Cardiac muscle cell (in vitro differentiated cells and primary cell): Measurements from ENCODE around the gene ZMYM1. TPM values are rescaled to one million over a fixed set of nuclear protein-coding genes. Genes with fewer than 3 reads are reported as not detected.

Experiments used
- DNase-seq, 2 donors: peaks; one replicate each; pipeline versions ENCODE4 v3.0.0 to v3.0.0-alpha.2; 2010 to 2017; ENCODE audit warnings: low read depth in 1 of 2, low spot score in 1 of 2
- H3K27ac ChIP-seq: fragments of 200-600 bp; sonication (generic); 2 replicates; pipeline ENCODE4 v1.5.1; 2016
- H3K27me3 ChIP-seq: fragments of 200-600 bp; sonication (generic); 2 replicates; pipeline ENCODE4 v1.6.0; 2016; ENCODE audit warnings: control low read depth
- H3K36me3 ChIP-seq: fragments of 200-600 bp; sonication (generic); 2 replicates; pipeline ENCODE4 v1.5.1; 2016; ENCODE audit warnings: control low read depth
- H3K4me1 ChIP-seq: fragments of 200-600 bp; sonication (generic); 2 replicates; pipeline ENCODE4 v1.8.1; 2017; ENCODE audit warnings: low read depth, mild to moderate bottlenecking, mixed run types
- H3K4me3 ChIP-seq: fragments of 200-600 bp; sonication (generic); 2 replicates; pipeline ENCODE4 v1.5.1; 2016; ENCODE audit warnings: mild to moderate bottlenecking
- H3K9me3 ChIP-seq: fragments of 200-600 bp; sonication (generic); 2 replicates; pipeline ENCODE4 v1.5.1; 2017; ENCODE audit warnings: low read depth, mild to moderate bottlenecking, control low read depth
- polyA plus RNA-seq: library from polyadenylated mRNA; unstranded; fragments of >200 nt; fragmentation: Nextera tagmentation; extraction: Ambion mirVana; gene quantifications from 2 replicates; pipeline ENCODE4 v1.2.1, GENCODE V29; 2016
- total RNA-seq: library from RNA; depleted of rRNA; stranded (reverse); fragments of >200 nt; gene quantifications from 2 replicates; pipeline ENCODE4 v1.2.3, GENCODE V29; 2016
- TF ChIP-seq, protein P1 (sequence below): IDR thresholded peaks from 2 replicates; pipeline ENCODE4 v1.5.1; 2012; ENCODE audit warnings: low read depth, mild to moderate bottlenecking, low read length

The ZMYM1 gene
- total and polyA plus RNA-seq, 2 experiments from 2014 or later, result 7.5 to 12.2 TPM

DNA sequence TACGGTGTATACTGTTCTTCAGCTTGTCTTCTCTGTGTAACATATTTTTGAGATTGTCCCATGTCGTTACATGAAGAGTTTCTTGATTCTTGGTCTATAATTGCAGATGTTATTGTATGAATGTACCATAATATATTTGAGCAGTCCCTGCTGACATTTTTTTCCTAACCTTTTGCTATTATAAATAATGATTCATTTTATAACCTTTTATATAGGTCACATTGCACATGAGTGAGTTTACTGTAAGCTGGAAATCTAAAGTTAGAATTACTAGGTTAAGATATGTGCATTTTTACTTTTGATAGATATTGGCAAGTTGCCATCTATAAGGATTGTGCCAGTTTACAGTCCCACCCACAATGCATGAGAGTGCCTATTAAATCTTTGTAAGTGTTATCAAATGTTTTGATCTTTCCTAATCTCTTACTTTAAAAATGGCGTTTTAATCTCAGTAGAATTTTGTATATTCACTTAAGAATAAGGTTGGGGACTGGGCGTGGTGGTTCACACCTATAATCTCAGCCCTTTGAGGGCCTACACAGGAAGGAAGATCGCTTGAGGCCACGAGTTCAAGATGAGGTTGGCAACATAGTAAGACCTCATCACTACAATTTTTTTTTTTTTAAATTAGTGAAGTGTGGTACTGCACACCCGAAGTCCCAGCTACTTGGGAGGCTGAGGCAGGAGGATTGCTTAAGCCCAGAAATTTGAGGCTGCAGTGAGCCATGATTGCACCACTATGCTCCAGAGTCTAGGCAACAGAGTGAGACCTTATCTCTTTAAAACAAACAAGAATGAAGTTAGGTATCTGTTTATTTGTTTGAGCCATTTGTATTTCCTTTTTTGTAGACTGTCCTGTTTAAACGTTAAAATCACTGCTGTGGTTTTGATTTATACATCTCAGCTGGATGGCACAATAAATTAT lies 36.5 kb downstream of the ZMYM1 start:
- Histone ChIP-seq H3K27me3 (no peaks in the 10 kb centered on the region), H3K9me3 (no peaks in the 10 kb centered on the region), H3K4me1 (no peaks in the 10 kb centered on the region), H3K4me3 (no peak overlapping the region), H3K27ac (no peak overlapping the region), H3K36me3 (peaks cover 33% of the 10 kb centered on the region)
- DNase-seq, result no peak
- TF ChIP-seq, protein P1, sequence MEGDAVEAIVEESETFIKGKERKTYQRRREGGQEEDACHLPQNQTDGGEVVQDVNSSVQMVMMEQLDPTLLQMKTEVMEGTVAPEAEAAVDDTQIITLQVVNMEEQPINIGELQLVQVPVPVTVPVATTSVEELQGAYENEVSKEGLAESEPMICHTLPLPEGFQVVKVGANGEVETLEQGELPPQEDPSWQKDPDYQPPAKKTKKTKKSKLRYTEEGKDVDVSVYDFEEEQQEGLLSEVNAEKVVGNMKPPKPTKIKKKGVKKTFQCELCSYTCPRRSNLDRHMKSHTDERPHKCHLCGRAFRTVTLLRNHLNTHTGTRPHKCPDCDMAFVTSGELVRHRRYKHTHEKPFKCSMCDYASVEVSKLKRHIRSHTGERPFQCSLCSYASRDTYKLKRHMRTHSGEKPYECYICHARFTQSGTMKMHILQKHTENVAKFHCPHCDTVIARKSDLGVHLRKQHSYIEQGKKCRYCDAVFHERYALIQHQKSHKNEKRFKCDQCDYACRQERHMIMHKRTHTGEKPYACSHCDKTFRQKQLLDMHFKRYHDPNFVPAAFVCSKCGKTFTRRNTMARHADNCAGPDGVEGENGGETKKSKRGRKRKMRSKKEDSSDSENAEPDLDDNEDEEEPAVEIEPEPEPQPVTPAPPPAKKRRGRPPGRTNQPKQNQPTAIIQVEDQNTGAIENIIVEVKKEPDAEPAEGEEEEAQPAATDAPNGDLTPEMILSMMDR, result no peak

- Histone ChIP-seq H3K27ac (no peak overlapping the region), H3K9me3 (no peaks in the 10 kb centered on the region), H3K4me3 (no peak overlapping the region), H3K4me1 (no peaks in the 10 kb centered on the region), H3K36me3 (peaks cover 3% of the 10 kb centered on the region), H3K27me3 (no peaks in the 10 kb centered on the region)
- DNase-seq, result peak in 1 of 2 donors; percentile 45
- TF ChIP-seq, protein P1, result no peak
Measured at GRCh38 chr1:35120458-35121133, 41.4 kb downstream of the ZMYM1 start.

- no peaks in the 10 kb centered on the region for H3K9me3 ChIP-seq
- no peak overlapping the region for H3K27ac ChIP-seq
- no peaks in the 10 kb centered on the region for H3K27me3 ChIP-seq
- peak in 1 of 2 donors; percentile 4 for DNase-seq
- peaks cover 3% of the 10 kb centered on the region for H3K36me3 ChIP-seq
- H3K4me3 ChIP-seq, result no peak overlapping the region
- TF ChIP-seq, protein P1, result no peak
- H3K4me1 ChIP-seq, result no peaks in the 10 kb centered on the region
Measured at GRCh38 chr1:35122311-35122710, 43.1 kb downstream of the ZMYM1 start.

GRCh38 chr1:35126546-35126945 lies 47.4 kb downstream of the ZMYM1 start:
- Histone ChIP-seq H3K9me3 (no peaks in the 10 kb centered on the region), H3K4me1 (no peaks in the 10 kb centered on the region), H3K4me3 (no peak overlapping the region), H3K27me3 (no peaks in the 10 kb centered on the region), H3K27ac (no peak overlapping the region), H3K36me3 (no peaks in the 10 kb centered on the region)
- TF ChIP-seq, protein P1, result no peak
- no peak for DNase-seq

DNA sequence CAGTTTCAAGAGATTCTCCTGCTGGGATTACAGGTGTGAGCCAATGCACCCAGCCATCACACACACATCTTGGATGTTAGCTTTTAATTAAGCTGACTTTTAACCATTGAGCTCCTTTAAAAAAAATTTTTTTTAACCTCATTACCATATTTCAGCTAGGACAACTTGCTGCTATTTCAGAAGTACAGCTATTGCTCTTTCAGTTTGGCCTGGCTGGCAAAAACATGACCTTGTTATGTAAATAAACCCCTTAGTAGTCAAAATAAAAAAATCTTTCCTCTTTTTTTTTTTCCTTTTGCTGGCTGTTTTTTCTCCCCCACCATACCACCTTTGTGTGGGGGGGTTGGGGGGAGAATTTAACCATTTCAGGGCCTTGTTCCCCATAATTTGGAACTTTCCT lies 49.9 kb downstream of the ZMYM1 start:
- Histone ChIP-seq H3K27me3 (no peaks in the 10 kb centered on the region), H3K4me3 (no peak overlapping the region), H3K27ac (no peak overlapping the region), H3K9me3 (no peaks in the 10 kb centered on the region), H3K36me3 (no peaks in the 10 kb centered on the region), H3K4me1 (no peaks in the 10 kb centered on the region)
- TF ChIP-seq, protein P1, result no peak
- no peak for DNase-seq
